ENCODE measurements around the gene RAB30.
"Not testable (repeated sequence)": the region's sequence is repeated elsewhere in the genome, so short reads cannot be mapped to it uniquely, and the experiment has no call there.

Gene RAB30

DNA sequence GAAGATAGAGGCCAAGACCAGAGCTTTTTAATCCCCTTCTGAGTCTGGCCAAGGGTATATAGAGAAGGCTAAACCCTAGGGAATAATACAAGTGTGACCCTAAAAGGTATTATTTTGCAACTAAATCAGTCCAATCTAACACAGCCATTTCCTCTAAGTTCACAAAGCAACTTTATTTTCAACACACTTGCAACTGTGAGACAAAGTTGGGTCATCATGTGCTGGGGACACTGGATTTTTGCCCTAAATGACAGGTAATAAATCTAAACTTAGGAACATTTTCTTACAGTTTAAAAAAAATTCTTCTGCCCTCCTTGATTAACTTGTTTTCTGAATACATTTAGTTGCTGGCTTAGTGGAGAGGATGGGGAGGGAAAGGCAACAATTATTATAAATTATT lies 91.9 kb downstream of the RAB30 start:
- no peak for DNase-seq (ENCODE audit: low read depth in 1 of 2, low spot score in 1 of 2)
- in situ Hi-C loops (cut with HindIII; ENCODE audit: low pct_unique_long_range_greater_than_20kb, low sequenced_read_pairs) = no loop called here
- TF ChIP-seq JUND (IDR thresholded peaks at IDR 0.05; ENCODE audit: low read depth) = no peak

- in situ Hi-C loops (cut with HindIII; ENCODE audit: low pct_unique_long_range_greater_than_20kb, low sequenced_read_pairs) = no loop called here
- no peak for TF ChIP-seq JUND (IDR thresholded peaks at IDR 0.05; ENCODE audit: low read depth)
- no peak for DNase-seq (ENCODE audit: low read depth in 1 of 2, low spot score in 1 of 2)
These were observed 93.1 kb downstream of the RAB30 start for GRCh38 chr11:82978422-82979099.

- DNase-seq (ENCODE audit: low read depth in 1 of 2, low spot score in 1 of 2) = no peak
- in situ Hi-C loops (cut with HindIII; ENCODE audit: low pct_unique_long_range_greater_than_20kb, low sequenced_read_pairs) = no loop called here
- TF ChIP-seq JUND (IDR thresholded peaks at IDR 0.05; ENCODE audit: low read depth) = no peak
These were observed 94.9 kb downstream of the RAB30 start for GRCh38 chr11:82976786-82977185.

DNA sequence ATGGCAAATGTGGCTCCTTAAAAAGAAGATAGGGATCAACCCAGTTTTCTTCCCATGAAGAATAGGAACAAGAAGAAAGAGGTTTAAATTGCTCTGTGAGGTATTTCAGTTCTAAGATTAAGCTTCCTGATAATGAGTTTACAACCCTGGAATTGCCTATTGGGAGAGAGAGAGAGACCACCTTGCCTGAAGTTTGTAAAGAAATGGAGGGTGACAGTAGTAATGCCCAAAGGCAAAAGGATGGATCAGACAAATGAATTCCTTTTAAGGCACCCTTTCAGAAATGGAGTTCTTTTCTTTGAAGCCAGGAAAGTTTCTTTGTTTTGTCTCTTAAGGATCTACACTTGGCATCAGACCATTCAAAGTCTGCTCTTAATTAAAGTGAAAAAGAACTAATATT lies 95.8 kb downstream of the RAB30 start:
- no peak for DNase-seq (ENCODE audit: low read depth in 1 of 2, low spot score in 1 of 2)
- in situ Hi-C loops (cut with HindIII; ENCODE audit: low pct_unique_long_range_greater_than_20kb, low sequenced_read_pairs) = no loop called here
- TF ChIP-seq JUND (IDR thresholded peaks at IDR 0.05; ENCODE audit: low read depth) = no peak

- no peak for TF ChIP-seq JUND (IDR thresholded peaks at IDR 0.05; ENCODE audit: low read depth)
- in situ Hi-C loops (cut with HindIII; ENCODE audit: low pct_unique_long_range_greater_than_20kb, low sequenced_read_pairs) = no loop called here
- no peak for DNase-seq (ENCODE audit: low read depth in 1 of 2, low spot score in 1 of 2)
These were observed 96.8 kb downstream of the RAB30 start for GRCh38 chr11:82974851-82975250.

GRCh38 chr11:82974135-82974534 lies 97.6 kb downstream of the RAB30 start:
- DNase-seq (ENCODE audit: low read depth in 1 of 2, low spot score in 1 of 2) = no peak
- no peak for TF ChIP-seq JUND (IDR thresholded peaks at IDR 0.05; ENCODE audit: low read depth)
- in situ Hi-C loops (cut with HindIII; ENCODE audit: low pct_unique_long_range_greater_than_20kb, low sequenced_read_pairs) = no loop called here

GRCh38 chr11:82972103-82972502 lies 99.6 kb downstream of the RAB30 start:
- TF ChIP-seq JUND (IDR thresholded peaks at IDR 0.05; ENCODE audit: low read depth) = no peak
- in situ Hi-C loops (cut with HindIII; ENCODE audit: low pct_unique_long_range_greater_than_20kb, low sequenced_read_pairs) = no loop called here
- no peak for DNase-seq (ENCODE audit: low read depth in 1 of 2, low spot score in 1 of 2)

DNA sequence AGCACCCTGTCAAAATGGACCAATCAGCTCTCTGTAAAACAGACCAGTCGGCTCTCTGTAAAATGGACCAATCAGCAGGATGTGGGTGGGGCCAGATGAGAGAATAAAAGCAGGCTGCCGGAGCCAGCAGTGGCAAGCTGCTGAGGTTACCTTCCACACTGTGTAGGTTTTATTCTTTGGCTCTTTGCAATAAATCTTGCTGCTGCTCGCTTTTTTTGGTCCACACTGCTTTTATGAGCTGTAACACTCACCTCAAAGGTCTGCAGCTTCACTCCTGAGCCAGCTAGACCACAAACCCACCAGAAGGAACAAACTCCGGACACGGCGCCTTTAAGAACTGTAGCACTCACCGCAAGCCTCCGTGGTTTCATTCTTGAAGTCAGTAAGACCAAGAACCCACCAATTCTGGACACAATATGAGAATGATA lies 100.2 kb downstream of the RAB30 start:
- in situ Hi-C loops (cut with HindIII; ENCODE audit: low pct_unique_long_range_greater_than_20kb, low sequenced_read_pairs) = not testable (repeated sequence)

GRCh38 chr11:82970507-82971083 lies 101.1 kb downstream of the RAB30 start:
- in situ Hi-C loops (cut with HindIII; ENCODE audit: low pct_unique_long_range_greater_than_20kb, low sequenced_read_pairs); DNase-seq (ENCODE audit: low read depth in 1 of 2, low spot score in 1 of 2): not testable (repeated sequence)

More for the DNA sequence above, 100.2 kb downstream of the RAB30 start:
- not testable (repeated sequence) for DNase-seq (ENCODE audit: low read depth in 1 of 2, low spot score in 1 of 2)

DNA sequence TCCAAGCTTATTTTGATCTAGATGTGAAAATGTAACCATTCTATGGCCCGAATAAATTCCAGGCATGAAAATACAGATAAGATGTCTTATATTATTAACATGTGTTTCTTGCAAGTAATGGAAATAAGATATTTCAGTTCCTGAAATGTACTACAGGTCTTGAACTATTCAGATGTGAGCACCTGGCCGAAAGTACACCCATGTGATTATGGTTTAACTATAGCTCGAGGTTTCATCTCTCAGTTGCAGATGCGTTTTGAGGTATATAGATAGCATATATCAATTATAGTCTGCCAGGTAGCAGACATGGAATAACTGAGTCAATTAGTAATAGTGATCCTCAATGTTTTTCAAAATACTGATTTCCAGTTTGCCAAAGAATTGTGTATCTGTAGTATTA lies 101.9 kb downstream of the RAB30 start:
- no peak for TF ChIP-seq JUND (IDR thresholded peaks at IDR 0.05; ENCODE audit: low read depth)
- in situ Hi-C loops (cut with HindIII; ENCODE audit: low pct_unique_long_range_greater_than_20kb, low sequenced_read_pairs) = no loop called here
- no peak for DNase-seq (ENCODE audit: low read depth in 1 of 2, low spot score in 1 of 2)

DNA sequence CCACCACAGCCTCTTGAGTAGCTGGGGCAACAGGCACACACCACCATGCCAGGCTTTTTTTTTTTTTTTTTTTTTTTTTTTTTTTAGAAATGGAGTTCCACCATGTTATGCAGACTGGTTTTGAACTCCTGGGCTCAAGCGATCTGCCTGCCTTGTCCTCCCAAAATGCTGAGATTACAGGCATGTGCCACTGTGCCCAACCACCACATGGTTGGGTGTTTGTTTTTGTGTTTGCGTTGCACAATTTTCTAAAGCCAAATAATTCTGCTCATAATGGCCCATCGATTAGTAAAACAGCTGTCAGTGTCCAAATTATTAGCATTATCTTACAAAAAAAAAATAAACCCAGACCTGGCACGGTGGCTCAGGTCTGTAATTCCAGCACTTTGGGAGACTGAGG lies 104.3 kb downstream of the RAB30 start:
- DNase-seq (ENCODE audit: low read depth in 1 of 2, low spot score in 1 of 2) = no peak
- in situ Hi-C loops (cut with HindIII; ENCODE audit: low pct_unique_long_range_greater_than_20kb, low sequenced_read_pairs) = no loop called here
- no peak for TF ChIP-seq JUND (IDR thresholded peaks at IDR 0.05; ENCODE audit: low read depth)

- in situ Hi-C loops (cut with HindIII; ENCODE audit: low pct_unique_long_range_greater_than_20kb, low sequenced_read_pairs); DNase-seq (ENCODE audit: low read depth in 1 of 2, low spot score in 1 of 2): not testable (repeated sequence)
These were observed 109.7 kb downstream of the RAB30 start for GRCh38 chr11:82962021-82962420.

- TF ChIP-seq JUND (IDR thresholded peaks at IDR 0.05; ENCODE audit: low read depth) = no peak
- in situ Hi-C loops (cut with HindIII; ENCODE audit: low pct_unique_long_range_greater_than_20kb, low sequenced_read_pairs) = no loop called here
- DNase-seq (ENCODE audit: low read depth in 1 of 2, low spot score in 1 of 2) = no peak
These were observed 110.9 kb downstream of the RAB30 start for GRCh38 chr11:82960779-82961143.
